ENCODE data around the gene QPRT.
"Not testable (repeated sequence)": the region's sequence is repeated elsewhere in the genome, so short reads cannot be mapped to it uniquely, and the experiment has no call there.

QPRT gene

DNA sequence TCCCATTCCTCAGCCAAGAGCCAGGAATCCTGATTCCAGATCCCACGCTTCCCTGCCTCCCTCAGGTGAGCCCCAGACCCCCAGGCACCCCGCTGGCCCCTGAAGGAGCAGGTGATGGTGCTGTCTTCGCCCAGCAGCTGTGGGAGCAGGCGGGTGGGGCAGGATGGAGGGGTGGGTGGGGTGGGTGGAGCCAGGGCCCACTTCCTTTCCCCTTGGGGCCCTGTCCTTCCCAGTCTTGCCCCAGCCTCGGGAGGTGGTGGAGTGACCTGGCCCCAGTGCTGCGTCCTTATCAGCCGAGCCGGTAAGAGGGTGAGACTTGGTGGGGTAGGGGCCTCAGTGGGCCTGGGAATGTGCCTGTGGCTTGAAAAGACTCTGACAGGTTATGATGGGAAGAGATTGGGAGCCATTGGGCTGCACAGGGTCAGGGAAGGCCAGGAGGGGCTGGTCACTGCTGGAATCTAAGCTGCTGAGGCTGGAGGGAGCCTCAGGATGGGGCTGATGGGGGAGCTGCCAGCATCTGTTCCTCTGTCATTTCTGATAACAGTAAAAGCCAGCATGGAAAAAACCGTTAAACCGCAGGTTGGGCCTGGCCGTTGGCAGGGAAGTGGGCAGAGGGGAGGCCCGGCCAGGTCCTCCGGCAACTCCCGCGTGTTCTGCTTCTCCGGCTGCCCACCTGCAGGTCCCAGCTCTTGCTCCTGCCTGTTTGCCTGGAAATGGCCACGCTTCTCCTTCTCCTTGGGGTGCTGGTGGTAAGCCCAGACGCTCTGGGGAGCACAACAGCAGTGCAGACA is 15.8 kb upstream of the QPRT start, which contains the start of gene SPN:
Gene SPN (plus strand): TSS at position 232 of the 791 bp plus-strand sequence. CDS start 482 bp downstream, at position 714.
- DNase-seq: no peak

- no peak for DNase-seq
Measured at GRCh38 chr16:29663807-29664090, 15.2 kb upstream of the QPRT start.

DNA sequence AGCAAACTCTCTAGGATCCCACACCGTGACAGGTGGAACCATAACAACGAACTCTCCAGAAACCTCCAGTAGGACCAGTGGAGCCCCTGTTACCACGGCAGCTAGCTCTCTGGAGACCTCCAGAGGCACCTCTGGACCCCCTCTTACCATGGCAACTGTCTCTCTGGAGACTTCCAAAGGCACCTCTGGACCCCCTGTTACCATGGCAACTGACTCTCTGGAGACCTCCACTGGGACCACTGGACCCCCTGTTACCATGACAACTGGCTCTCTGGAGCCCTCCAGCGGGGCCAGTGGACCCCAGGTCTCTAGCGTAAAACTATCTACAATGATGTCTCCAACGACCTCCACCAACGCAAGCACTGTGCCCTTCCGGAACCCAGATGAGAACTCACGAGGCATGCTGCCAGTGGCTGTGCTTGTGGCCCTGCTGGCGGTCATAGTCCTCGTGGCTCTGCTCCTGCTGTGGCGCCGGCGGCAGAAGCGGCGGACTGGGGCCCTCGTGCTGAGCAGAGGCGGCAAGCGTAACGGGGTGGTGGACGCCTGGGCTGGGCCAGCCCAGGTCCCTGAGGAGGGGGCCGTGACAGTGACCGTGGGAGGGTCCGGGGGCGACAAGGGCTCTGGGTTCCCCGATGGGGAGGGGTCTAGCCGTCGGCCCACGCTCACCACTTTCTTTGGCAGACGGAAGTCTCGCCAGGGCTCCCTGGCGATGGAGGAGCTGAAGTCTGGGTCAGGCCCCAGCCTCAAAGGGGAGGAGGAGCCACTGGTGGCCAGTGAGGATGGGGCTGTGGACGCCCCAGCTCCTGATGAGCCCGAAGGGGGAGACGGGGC is 14.7 kb upstream of the QPRT start:
- peak; percentile 42 for DNase-seq

- DNase-seq: no peak
Measured at GRCh38 chr16:29665294-29666077, 13.5 kb upstream of the QPRT start.

DNA sequence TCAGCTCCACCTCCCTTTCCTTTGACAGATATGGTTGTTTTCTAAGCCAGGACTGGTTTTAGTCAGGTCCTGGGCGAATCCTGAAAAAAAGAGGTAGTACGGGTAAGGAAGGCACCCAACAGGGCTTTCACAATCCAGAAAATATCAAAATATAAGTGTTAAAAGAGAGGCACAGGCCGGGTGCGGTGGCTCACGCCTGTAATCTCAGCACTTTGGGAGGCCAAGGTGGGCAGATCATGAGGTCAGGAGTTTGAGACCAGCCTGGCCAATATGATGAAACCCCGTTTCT is 11.7 kb upstream of the QPRT start:
- DNase-seq: not testable (repeated sequence)

GRCh38 chr16:29667755-29668154 is 11.2 kb upstream of the QPRT start:
- DNase-seq: no peak

DNA sequence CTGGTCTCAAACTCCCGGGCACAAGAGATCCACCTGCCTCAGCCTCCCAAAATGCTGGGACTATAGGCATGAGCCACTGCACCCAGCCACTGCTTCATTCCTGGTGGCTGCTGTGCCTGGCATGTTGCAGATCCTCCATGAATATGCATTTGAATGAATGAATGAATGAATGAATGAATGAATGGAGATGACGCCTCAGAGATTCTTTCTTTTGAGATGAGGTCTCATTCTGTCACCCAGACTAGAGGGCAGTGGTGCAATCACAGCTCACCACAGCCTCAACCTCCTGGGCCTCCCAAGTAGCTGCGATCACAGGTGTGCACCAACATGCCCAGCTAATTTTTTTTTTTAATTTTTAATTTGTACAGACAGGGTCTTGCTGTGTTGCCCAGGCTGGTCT is 10.7 kb upstream of the QPRT start:
- DNase-seq: no peak

DNA sequence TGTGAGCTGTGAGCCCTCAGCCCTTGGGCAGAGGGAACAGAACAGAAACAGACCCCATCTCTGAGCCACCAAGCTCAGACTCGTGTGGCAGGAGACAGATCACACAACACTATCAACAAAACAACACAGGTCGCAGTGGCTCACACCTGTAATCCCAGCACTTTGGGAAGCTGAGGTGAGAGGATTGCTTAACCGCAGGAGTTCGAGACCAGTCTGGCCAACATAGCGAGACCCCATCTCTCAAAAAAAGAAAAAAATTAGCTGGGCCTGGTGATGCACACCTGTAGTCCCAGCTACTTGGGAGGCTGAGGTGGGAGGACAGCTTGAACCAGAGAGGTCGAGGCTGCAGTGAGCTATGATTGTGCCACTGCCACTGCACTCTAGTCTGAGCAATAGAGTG is 5.5 kb upstream of the QPRT start:
- no peak for DNase-seq

- peak; percentile 40 for DNase-seq
Measured at GRCh38 chr16:29674188-29674587, 4.8 kb upstream of the QPRT start.

- DNase-seq: no peak
Measured at GRCh38 chr16:29675811-29676643, 3.0 kb upstream of the QPRT start.

DNA sequence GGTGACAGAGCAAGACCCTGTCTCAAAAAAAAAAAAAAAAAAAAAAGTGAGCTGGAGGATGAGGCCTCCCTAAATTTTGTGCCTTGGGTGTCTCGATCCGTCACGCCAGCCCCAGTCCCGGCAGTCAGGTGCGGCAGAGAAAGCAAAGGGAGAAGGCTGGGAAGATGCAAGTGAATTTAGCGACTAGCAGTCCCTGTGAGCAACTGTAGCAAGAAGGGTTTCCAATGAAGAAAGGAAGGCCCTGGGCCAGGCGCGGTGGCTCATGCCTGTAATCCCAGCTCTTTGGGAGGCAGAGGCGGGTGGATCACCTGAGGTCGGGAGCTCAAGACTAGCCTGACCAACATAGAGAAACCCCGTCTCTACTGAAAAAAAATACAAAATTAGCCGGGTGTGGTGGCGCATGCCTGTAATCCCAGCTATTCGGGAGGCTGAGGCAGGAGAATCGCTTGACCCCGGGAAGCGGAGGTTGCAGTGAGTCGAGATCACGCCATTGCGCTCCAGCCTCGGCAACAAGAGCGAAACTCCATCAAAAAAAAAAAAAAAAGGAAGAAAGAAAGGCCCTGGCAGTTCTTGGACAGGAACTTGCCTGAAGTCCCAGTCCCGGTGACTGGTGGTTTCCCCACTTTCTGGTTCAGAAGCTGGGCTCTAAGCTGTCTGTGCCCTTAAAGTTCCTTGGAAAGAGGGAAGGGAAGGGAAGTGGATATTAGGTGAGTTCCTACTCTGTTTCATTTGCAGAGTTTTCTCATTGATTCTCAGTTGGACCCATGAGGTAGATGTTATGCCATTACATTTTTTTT is 1.8 kb upstream of the QPRT start:
- DNase-seq: no peak

DNA sequence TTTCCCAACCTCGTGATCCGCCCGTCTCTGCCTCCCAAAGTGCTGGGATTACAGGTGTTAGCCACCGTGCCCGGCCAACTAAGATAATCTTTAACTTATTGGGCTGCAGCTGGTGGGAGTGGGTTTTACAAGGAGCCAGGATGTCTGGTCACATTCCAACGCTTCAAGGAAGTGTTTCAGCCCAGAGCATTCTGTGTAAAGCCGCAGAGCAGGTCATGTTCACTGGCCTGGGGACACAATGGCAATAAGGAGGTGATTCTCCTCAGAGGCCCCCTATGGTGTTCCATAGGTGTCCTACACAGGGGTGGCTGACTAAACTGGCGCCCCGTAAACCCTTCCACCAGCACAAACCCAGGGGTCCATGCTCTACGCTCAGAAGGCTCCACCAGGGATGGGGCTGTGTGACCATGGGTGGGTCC is 1.2 kb downstream of the QPRT start:
- no peak for DNase-seq

DNA sequence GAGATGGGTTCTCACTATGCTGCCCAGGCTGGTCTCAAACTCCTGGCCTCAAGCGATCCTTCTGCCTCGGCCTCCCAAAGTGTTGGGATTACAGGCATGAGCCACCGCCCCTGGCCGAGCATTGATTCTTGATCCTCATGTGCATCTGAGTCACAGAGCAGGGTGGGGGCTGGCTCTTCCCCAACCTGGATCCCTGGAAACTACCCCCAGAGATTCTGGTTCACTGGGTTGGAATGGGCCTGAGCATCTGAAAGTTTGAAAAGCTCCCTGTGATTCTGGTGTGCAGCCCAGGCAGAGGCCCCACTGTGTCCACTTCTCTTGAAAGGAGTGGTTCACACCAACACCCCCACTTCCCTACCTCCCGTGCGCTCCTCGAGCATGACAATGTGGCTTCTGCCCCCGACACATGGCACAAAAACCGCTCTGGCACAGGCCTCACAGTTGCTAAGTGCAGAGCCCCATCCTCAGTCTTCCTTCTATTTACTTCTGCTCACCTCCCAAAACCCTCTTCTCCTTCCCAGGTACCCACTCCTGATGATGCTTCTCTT is 4.6 kb downstream of the QPRT start:
- DNase-seq: no peak

DNA sequence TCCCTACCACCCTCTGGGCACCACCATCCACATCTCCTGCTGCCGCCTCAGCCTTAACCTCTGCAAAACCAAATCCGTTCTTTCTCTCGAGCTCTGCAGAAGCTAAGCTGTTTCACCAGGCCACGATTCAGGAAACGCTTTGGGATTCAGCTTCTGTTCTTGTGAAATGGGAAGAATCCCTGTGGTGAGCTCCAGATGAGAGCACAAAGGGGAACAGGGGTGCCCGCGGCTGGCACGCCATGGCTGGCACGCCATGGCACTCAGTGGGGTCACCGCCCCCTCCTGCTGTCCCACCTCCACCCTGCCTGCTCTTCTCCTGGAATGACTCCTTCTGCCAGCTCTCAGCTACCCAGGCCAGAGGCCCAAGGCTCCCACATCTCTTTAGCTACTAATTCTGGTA is 5.7 kb downstream of the QPRT start:
- no peak for DNase-seq

DNA sequence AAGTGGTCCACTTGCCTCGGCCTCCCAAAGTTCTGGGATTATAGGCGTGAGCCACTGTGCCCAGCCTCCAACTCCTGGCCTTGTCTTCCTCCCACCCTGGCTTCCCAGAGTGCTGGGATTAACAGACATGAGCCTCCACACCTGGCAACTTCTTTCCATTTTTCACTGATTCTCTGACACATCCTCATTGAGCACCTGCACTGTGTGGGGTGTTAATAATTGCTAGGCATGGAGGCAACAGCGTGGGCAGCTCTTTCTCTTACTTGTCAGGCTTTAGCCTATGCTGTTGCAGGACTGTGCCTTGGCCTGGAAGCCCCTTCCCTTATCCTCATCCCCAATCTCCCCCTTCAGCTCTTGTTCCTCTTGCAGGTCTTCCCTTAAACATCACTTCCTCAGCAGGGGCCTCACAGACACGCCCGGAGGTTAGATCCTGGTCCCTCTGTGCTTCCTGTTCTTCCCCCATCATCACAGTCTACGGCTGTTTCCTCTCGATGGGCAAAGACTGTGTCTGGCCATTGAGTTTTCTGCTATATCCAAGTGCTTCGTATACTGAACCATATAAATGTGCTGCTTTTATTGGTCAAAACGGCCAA is 7.9 kb downstream of the QPRT start:
- no peak for DNase-seq

GRCh38 chr16:29687755-29688154 is 8.8 kb downstream of the QPRT start:
- DNase-seq: no peak

- no peak for DNase-seq
Measured at GRCh38 chr16:29688172-29688571, 9.2 kb downstream of the QPRT start.

- DNase-seq: not testable (repeated sequence)
Measured at GRCh38 chr16:29689490-29690351, 10.7 kb downstream of the QPRT start.

DNA sequence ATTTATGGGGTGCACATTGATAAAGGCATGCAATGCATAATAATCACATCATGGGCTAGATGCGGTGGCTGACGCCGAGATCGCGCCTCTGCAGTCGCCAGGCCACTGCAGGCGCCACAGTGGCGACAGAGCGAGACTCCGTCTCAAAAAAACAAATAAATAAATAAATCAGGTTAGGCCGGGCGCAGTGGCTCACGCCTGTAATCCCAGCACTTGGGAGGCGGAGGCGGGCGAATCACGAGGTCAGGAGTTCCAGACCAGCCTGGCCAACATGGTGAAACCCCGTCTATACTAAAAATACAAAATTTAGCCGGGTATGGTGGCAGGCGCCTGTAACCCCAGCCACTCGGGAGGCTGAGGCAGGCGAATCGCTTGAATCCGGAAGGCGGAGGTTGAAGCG is 13.6 kb downstream of the QPRT start:
- not testable (repeated sequence) for DNase-seq

Data from DMS79 treated with DMSO at 0.1 percent for 48 hours (cell line).